Measurements from ENCODE around the gene USP34. TPM values are rescaled to one million over a fixed set of nuclear protein-coding genes. Genes with fewer than 3 reads are reported as not detected.

USP34 gene
- total RNA-seq, 1 experiment from 2014 or later, result 91.4 TPM

GRCh38 chr2:61419129-61419528 is 51.8 kb downstream of the USP34 start:
- ATAC-seq, result no peak
- no peaks in the 10 kb centered on the region for H3K9me3 ChIP-seq (ENCODE audit: control insufficient read depth, insufficient read depth, low read depth, low read length)
- no peak overlapping the region for H3K4me3 ChIP-seq (ENCODE audit: low read depth in 2 of 2, low read length in 2 of 2)
- TF ChIP-seq SIN3A (IDR thresholded peaks at IDR 0.05; ENCODE audit: borderline replicate concordance, insufficient read depth, low read depth, low read length), result no peak
- no peak for TF ChIP-seq CTCF (IDR thresholded peaks at IDR 0.05)
- TF ChIP-seq POLR2AphosphoS5 (IDR thresholded peaks at IDR 0.05; ENCODE audit: low read depth, low read length), result no peak
- no peak overlapping the region for H3K27ac ChIP-seq (ENCODE audit: low read length)
- ChIA-PET CTCF (interaction anchor here (0.6 kb wide), 1 partner anchor 31 kb away, joined by 7 read pairs; no protein-coding TSS in a partner anchor), POLR2A (interaction anchor here (0.7 kb wide), 1 partner anchor 13 kb away, joined by 4 read pairs; no protein-coding TSS in a partner anchor)
- no peak for DNase-seq (ENCODE audit: low read depth, low spot score)
- intact Hi-C loops (cut with micrococcal nuclease; ENCODE audit: unreplicated experiment) (no loop called here), in situ Hi-C loops (cut with HindIII; ENCODE audit: low pct_unique_long_range_greater_than_20kb, low sequenced_read_pairs) (no loop called here)
- H3K36me3 ChIP-seq (ENCODE audit: control insufficient read depth, insufficient read depth, low read length), result peaks cover 6% of the 10 kb centered on the region
- BruUV-seq (replicated peaks), result no TSS peak
- no peaks in the 10 kb centered on the region for H3K27me3 ChIP-seq (ENCODE audit: control insufficient read depth, insufficient read depth, low read length)
- peaks cover 9% of the 10 kb centered on the region for H3K4me1 ChIP-seq (ENCODE audit: control insufficient read depth, insufficient read depth, low read length)

DNA sequence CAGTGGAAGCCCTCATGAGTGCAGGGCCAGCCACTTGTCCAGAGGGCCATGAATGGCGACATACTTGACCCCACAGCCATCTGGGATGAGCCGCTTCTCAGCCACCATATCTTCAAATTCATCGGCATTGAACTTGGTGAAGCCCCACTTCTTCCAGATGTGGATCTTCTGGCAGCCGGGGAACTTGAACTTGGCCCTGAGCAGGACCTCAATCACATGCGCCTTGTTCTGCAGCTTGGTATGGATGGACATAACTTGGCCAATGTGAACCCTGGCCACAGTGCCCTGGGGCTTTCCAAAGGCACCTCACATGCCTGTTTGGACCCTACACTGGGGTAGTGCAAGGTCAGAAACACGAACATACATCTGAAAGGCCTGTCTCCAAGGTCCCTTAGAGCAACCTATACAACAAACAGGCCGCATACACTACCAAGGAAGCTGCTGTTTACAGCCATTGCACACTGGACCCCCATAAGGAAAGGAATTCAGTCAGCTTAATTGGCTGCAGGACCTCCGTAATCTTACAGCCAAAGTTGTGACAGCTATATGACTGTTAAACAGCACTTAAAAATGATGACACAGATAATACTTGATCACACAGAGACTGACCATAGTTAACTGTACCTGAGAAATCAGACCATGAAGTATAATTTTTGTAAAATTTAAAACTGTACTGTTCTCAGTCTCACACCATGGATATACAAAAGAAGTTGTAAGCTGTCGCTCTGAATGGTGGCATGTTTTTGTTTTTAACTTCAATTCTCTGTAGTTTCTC is 53.8 kb downstream of the USP34 start:
- H3K27ac ChIP-seq (ENCODE audit: low read length), result no peak overlapping the region
- H3K36me3 ChIP-seq (ENCODE audit: control insufficient read depth, insufficient read depth, low read length), result peaks cover 6% of the 10 kb centered on the region
- ATAC-seq (no peak), DNase-seq (ENCODE audit: low read depth, low spot score) (no peak)
- ChIA-PET CTCF (interaction anchor here (0.7 kb wide), 1 partner anchor 114 kb away, joined by 5 read pairs; no protein-coding TSS in a partner anchor), POLR2A (no interaction called here)
- H3K4me1 ChIP-seq (ENCODE audit: control insufficient read depth, insufficient read depth, low read length), result no peaks in the 10 kb centered on the region; the same call in 1 of the 2 replicates
- no TSS peak for BruUV-seq (replicated peaks)
- no peak overlapping the region for H3K4me3 ChIP-seq (ENCODE audit: low read depth in 2 of 2, low read length in 2 of 2)
- H3K27me3 ChIP-seq (ENCODE audit: control insufficient read depth, insufficient read depth, low read length), result no peaks in the 10 kb centered on the region
- intact Hi-C loops (cut with micrococcal nuclease; ENCODE audit: unreplicated experiment), result no loop called here
- H3K9me3 ChIP-seq (ENCODE audit: control insufficient read depth, insufficient read depth, low read depth, low read length), result no peaks in the 10 kb centered on the region
- in situ Hi-C loops (cut with HindIII; ENCODE audit: low pct_unique_long_range_greater_than_20kb, low sequenced_read_pairs), result no loop called here
- TF ChIP-seq SIN3A (IDR thresholded peaks at IDR 0.05; ENCODE audit: borderline replicate concordance, insufficient read depth, low read depth, low read length) (no peak), CTCF (IDR thresholded peaks at IDR 0.05) (no peak)

GRCh38 chr2:61415265-61415664 is 55.6 kb downstream of the USP34 start:
- CTCF ChIA-PET, result no interaction called here
- DNase-seq (ENCODE audit: low read depth, low spot score), result no peak
- Histone ChIP-seq H3K4me1 (ENCODE audit: control insufficient read depth, insufficient read depth, low read length) (no peaks in the 10 kb centered on the region), H3K4me3 (ENCODE audit: low read depth in 2 of 2, low read length in 2 of 2) (no peak overlapping the region), H3K27ac (ENCODE audit: low read length) (no peak overlapping the region), H3K9me3 (ENCODE audit: control insufficient read depth, insufficient read depth, low read depth, low read length) (no peaks in the 10 kb centered on the region), H3K27me3 (ENCODE audit: control insufficient read depth, insufficient read depth, low read length) (no peaks in the 10 kb centered on the region), H3K36me3 (ENCODE audit: control insufficient read depth, insufficient read depth, low read length) (peaks cover 5% of the 10 kb centered on the region)
- intact Hi-C loops (cut with micrococcal nuclease; ENCODE audit: unreplicated experiment), result no loop called here
- in situ Hi-C loops (cut with HindIII; ENCODE audit: low pct_unique_long_range_greater_than_20kb, low sequenced_read_pairs), result no loop called here
- POLR2A ChIA-PET, result no interaction called here
- BruUV-seq (replicated peaks), result no TSS peak
- TF ChIP-seq CTCF (IDR thresholded peaks at IDR 0.05), result no peak
- no peak for ATAC-seq
